ENCODE data around the gene SNAP47.

SNAP47 gene

DNA sequence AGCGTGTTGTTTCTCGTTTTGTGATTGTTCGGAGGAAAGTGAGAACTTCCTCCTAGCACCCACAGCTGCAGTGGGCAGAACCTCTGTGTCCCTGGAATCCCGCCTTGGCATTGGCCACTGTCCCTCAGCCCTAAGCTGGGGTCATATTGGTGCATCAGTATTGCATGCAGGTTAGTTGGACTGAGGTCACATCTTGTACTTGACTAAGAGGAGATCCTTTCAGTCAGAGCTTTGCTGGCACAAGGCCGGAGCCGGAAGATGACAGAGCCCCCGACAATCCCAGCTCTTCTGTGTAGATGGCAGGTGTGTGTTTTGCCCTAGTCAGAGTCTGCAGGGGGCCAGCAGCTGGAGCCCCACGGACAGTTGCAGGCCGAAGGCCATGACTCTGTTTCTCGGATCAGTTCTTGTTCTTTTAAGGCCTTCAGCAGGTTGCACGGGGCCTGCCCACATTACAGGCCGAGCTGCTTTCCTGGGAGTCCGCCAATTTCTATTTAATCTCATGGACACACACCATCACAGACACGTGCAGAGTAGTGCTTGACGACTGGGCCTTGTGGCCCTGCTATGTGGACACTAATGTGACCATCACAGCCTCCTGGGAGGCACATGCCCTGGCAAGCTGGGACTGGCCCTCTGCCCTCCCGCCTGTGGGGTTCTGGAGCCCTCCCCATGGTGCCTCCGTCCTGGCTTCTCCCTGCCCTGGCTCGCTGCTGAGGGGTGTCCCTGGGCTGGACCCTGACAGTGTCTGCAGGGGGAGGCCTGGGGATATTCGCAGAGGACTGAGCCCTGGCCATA lies 14.9 kb downstream of the SNAP47 start:
- DNase-seq (ENCODE audit: low read depth): no peak

- DNase-seq (ENCODE audit: low read depth): no peak
These were observed 18.9 kb downstream of the SNAP47 start for GRCh38 chr1:227753999-227754711.

DNA sequence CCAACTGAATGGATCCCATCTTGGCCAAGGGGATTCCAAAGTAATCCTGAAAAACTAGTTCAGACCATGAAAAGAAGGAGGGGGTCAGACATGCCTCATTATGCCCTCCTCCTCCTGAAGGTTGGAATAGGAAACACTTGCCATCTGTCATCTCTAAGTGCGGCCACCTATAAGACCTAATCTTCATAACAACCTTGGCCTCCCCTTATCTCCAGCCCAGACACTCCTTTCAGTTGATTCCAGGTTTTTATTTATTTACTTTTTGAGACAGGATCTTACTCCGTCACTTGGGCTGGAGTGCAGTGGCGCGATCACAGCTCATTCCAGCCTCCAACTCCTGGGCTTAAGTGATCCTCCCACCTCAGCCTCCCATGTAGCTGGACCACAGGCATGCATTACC lies 19.7 kb downstream of the SNAP47 start:
- DNase-seq (ENCODE audit: low read depth): no peak

- no peak for DNase-seq (ENCODE audit: low read depth)
These were observed 21.1 kb downstream of the SNAP47 start for GRCh38 chr1:227756172-227756959.

DNA sequence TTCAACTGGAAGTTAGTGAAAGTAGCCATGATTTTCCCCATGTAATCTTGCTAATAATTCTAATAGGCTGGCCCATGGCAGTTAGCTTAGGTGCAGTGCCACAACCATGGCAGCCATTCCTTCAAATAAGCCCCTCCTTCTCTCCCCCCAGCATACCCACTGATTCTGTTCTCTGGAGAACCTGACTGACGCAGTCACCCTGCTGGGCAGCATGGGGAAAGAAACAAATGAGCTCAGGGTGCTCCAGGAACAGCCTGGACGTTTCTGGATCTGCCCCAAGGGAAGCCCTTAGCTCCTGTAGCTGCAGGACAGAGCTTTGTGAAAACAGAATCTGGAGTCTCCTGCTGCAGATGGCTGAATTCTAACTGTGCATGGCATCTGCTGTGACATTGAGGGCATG lies 22.5 kb downstream of the SNAP47 start:
- DNase-seq (ENCODE audit: low read depth): no peak

DNA sequence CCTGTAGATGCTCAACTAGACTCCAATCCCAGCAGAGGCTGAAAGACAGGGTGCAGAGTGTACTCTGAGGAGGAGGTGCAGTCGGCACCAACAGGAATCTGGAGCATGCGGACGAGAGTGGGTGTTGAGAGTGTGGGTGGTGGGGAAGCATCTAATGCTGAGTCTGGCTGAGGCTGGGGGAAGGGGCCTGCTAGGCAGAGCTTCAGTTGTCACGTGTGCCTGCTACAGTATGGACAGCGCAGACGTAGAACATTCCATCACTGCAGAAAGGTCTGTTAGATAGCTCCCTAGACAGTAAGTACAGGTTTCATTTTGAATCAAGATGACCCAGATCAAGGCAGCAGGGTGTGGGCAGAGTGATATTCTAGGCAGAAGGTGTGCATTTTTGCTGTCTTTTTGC lies 23.1 kb downstream of the SNAP47 start:
- no peak for DNase-seq (ENCODE audit: low read depth)

DNA sequence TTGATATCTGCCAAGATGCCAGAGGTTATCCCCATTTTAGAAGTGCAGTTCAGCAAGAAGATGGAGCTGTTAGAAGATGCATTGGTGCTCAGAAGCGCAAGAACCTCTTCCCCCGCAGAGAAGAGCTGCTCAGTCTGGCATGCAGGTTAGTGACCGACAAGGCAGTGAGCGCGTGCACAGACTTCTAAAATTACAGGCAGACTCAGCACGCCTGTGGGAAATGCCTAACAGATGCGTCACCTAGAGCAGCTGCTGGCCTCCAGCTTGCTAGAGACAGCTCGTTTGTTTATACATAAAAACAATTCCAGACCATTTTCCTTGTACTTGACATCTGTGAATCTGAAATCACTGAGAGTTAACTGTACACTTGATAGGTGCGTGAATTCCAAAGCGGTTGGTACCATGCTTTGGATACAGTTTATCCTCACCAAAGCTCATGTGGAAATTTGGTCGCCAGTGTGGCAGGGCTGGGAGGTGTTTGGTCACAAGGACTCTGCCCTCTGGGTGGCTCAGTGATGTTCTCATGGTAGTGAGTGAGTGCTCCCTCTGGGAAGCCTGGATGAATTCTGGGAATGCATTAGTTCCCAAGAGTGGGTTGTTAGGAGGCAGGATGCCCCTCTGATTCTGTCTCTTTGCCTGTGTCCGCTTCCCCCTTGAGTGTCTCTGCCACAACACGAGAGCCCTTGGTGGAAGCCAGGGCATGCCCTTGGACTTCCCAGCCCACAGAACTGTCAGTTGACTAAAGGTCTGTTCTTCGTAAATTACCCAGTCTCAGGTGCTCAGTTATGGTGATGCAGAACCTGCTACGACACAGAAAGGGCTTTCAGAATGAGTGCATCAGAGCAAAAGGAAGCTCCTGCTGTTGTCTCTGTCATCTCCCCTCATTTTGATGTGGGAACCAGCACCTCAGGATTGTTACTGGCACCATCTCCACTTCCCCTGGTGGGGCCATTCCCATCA lies 24.4 kb downstream of the SNAP47 start:
- no peak for DNase-seq (ENCODE audit: low read depth)

GRCh38 chr1:227760377-227760776 lies 25.1 kb downstream of the SNAP47 start:
- DNase-seq (ENCODE audit: low read depth): no peak

DNA sequence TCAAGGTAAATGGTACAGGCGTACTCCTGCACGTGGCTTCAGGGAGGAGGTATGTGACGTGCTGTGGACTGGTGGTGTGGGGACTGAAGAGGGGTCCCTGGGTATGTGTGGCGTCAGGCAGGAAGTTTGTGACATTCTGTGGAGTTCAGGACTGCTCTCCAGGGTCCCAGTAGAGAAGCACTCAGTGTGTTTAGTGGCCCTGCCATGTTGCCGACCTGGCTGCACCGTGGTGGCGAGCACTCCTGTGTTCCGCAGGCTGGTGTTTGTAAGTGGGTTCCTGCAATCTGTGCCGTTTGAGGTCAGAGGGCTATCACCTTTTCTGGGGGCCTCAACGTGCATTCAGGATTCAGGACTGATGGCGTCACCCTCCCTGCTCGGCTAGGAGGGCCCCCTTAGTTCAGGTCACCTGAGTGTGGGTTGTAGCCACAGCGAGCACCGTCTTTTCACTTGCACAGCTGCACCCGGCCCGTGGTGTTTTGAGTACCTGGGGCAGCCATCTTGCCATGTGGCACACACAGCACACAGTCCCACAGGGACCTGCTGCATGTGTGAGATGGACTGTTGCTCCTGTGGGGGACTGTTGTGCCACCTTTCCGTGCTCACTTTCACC lies 26.5 kb downstream of the SNAP47 start:
- no peak for DNase-seq (ENCODE audit: low read depth)

GRCh38 chr1:227762231-227762911 lies 27.1 kb downstream of the SNAP47 start:
- peak; percentile 59 for DNase-seq (ENCODE audit: low read depth)

DNA sequence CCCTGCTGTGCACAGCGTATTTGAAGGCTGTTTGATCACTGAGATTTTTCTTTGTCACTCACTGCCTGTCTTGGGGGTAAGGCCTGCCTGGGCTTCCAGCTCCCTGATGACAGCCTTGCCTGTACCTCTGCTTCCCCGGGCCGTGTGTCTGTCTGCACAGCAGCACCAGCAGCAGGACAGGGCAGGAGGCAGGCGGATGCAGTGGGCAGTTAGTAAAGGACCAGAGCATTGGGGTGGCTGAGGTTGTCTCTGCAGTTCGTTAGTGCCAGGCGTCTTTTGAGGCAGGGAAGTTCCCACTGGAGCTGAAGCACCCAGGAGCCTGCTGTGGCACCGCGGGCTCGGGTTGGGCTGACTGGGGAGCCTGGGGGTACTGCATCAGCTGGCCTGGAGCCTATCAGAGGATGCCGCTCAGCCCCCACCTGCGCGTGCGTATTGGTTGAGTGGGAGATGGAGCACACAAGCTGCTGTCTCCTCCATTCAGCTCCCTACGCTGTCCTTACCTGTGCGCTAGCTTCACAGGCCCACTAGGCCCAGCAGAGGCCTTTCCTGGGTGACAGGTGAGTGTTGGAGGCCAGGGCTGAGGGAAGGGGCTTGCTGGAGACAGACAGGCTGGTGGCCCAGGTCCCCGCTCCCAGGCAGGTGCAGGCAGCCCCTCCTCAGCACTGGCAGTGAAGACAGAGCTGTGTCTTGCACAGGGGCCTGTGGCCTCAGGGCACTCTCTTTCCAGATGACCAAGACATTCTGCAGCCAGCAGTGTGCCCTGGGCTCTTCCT lies 28.2 kb downstream of the SNAP47 start:
- no peak for DNase-seq (ENCODE audit: low read depth)

- DNase-seq (ENCODE audit: low read depth): no peak
These were observed 28.8 kb downstream of the SNAP47 start for GRCh38 chr1:227764019-227764391.

DNA sequence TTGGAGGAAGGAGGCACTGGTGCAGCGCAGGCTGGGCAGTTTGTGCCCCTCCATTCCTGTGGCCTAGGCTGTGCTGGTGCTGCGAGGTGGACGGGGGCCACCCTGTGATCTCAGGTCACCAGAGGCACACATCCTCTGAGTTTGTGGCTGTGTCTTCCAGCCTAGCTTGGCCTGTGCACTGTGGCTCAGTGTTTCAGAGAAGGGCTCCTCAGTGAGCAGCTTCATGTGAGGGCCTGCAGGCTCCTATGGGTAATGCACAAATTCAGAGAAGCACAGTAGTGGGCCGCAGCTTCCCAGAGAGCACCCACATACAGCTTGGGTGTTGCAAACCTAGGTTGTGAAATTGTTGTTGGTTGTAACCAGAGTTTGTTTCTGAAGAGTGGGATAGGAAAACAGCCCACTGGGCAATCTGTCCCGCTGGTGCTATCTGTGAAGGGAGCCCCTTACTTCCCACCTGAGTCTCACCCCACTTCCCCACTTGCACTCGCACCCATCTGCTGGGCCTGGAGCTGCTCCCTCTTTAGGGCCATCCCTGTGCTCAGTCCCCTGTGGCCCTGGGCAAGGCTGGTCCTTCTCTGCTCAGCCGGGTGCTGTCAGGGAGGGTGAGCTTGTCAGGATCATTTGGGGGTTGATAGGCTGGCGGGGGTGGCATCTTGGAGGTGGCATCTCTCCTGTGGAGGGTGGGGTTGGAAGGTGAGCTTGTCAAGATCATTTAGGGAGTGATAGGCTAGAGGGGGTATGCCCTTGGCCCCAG lies 30.2 kb downstream of the SNAP47 start:
- DNase-seq (ENCODE audit: low read depth): no peak

DNA sequence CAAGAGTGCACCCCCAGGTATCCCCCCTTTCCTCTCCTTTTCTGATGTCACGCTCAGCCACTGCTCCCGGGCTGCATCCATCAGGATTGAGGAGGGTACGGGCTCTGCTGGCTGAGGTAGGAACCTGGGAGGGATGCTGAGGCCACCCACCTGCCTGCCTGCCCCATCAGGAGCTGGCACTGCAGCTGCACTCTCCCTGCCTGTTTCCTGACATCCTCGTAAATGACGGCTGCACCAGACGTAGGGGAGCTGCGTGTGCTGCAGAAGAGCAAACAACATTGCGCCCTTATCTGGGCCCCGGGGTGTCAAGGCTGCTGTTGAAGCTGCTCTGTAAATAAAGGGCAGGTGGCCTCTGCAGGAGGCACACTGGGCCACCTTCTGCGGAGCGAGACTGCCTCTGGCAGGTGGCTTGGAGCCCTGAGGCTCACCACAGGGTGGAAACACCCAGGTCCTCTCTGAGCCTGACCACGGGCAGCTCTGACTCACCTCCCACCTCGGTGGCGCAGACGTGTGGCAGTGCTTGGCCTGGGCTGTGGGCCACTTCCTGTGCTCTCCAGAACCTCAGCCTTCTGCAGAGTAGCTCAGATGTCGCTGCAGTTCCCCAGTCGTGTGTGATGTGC lies 30.9 kb downstream of the SNAP47 start:
- peak; percentile 41 for DNase-seq (ENCODE audit: low read depth)

GRCh38 chr1:227766653-227767277 lies 31.5 kb downstream of the SNAP47 start:
- no peak for DNase-seq (ENCODE audit: low read depth)

- no peak for DNase-seq (ENCODE audit: low read depth)
These were observed 32.3 kb downstream of the SNAP47 start for GRCh38 chr1:227767401-227768124.

GRCh38 chr1:227768125-227768439 lies 32.8 kb downstream of the SNAP47 start:
- DNase-seq (ENCODE audit: low read depth): no peak

GRCh38 chr1:227768640-227769039 lies 33.4 kb downstream of the SNAP47 start:
- DNase-seq (ENCODE audit: low read depth): no peak

Data from stimulated activated CD8-positive, alpha-beta memory T cell treated with anti-CD3 and anti-CD28 coated beads, Interleukin-7, amount 100 ng/mL, for 24 hours (primary cell).